GM12878 (cell line): Measurements from ENCODE around the gene ADAMTSL1. TPM values are rescaled to one million over a fixed set of nuclear protein-coding genes. Genes with fewer than 3 reads are reported as not detected.

Source experiments
- ATAC-seq: fragments of 200-7000 bp; cut with Tn5 transposase; 3 replicates; pipeline ENCODE4 v1.9.1; 2020; ENCODE audit warnings: mild to moderate bottlenecking, moderate library complexity
- BruUV-seq: library from RNA; stranded (reverse); fragments of 400-500 nt; replicated peaks from 2 replicates; lab custom pipeline; 2021; lab: Mats Ljungman, UMichigan
- CTCF ChIA-PET: fragments of 300-600 bp; sonication (Branson Sonifier 250); formaldehyde crosslinking; extraction: SDS; loops from one replicate; lab custom pipeline; 2021; ENCODE audit warnings: inconsistent platforms; lab: Yijun Ruan, JAX
- POLR2A ChIA-PET: fragments of 350-600 bp; formaldehyde crosslinking; extraction: SDS; loops from one replicate; lab custom pipeline; 2021; ENCODE audit warnings: inconsistent platforms; lab: Charles Lee
- RAD21 ChIA-PET: fragments of 300-600 bp; sonication (Branson Sonifier 250); formaldehyde crosslinking; loops from one replicate; lab custom pipeline; 2023; ENCODE audit warnings: antibody characterized with exemption; ENCODE audit not compliant: unreplicated experiment; lab: Charles Lee
- SMC1A ChIA-PET: fragments of 300-600 bp; sonication (Branson Sonifier 250); formaldehyde crosslinking; loops from one replicate; lab custom pipeline; 2023; ENCODE audit not compliant: unreplicated experiment, uncharacterized antibody; lab: Charles Lee
- DNase-seq: peaks from one replicate; pipeline ENCODE4 v3.0.0-alpha.2; 2011; ENCODE audit warnings: low read depth, low spot score
- FAIRE-seq: peaks from 3 replicates; lab custom pipeline; 2011; peaks lifted over from hg19 to GRCh38; lab: Jason Lieb, UNC
- H2AFZ ChIP-seq: 2 replicates; pipeline ENCODE4 v1.6.0; 2011; ENCODE audit warnings: low read depth, low read length, control low read depth; ENCODE audit not compliant: control insufficient read depth
- H3K27ac ChIP-seq: 2 replicates; pipeline ENCODE4 v1.5.1; 2011; ENCODE audit warnings: control low read depth; ENCODE audit not compliant: control insufficient read depth, insufficient read depth
- H3K27me3 ChIP-seq, 2 experiments: replicated peaks in 1 of 2; 2 replicates each; pipeline versions ENCODE4 v1.6.0 to v1.6.1; 2011; ENCODE audit warnings: low read length in 1 of 2; ENCODE audit not compliant: control insufficient read depth in 2 of 2, insufficient read depth in 2 of 2
- H3K36me3 ChIP-seq, 2 experiments: 2 replicates each; pipeline ENCODE4 v1.5.1; 2011; ENCODE audit warnings: low read length in 1 of 2; ENCODE audit not compliant: control insufficient read depth in 2 of 2, insufficient read depth in 2 of 2
- H3K4me1 ChIP-seq: 2 replicates; pipeline ENCODE4 v1.6.1; 2011; ENCODE audit warnings: mild to moderate bottlenecking, low read length, moderate library complexity, mixed read lengths; ENCODE audit not compliant: control insufficient read depth, insufficient read depth
- H3K4me2 ChIP-seq: 2 replicates; pipeline ENCODE4 v1.6.0; 2011; ENCODE audit warnings: control low read depth; ENCODE audit not compliant: control insufficient read depth, insufficient read depth
- H3K4me3 ChIP-seq: fragments of 200-600 bp; sonication (generic); 2 replicates; pipeline ENCODE4 v1.5.1; 2016
- H3K79me2 ChIP-seq: 2 replicates; pipeline ENCODE4 v1.6.0; 2011; ENCODE audit warnings: low read length; ENCODE audit not compliant: control insufficient read depth, insufficient read depth
- H3K9ac ChIP-seq: 2 replicates; pipeline ENCODE4 v1.8.0; 2011; ENCODE audit warnings: low read length, control low read depth, mixed read lengths; ENCODE audit not compliant: control insufficient read depth, insufficient read depth
- H3K9me3 ChIP-seq: replicated peaks from 3 replicates; pipeline ENCODE4 v1.5.1; 2011; ENCODE audit warnings: mild to moderate bottlenecking, low read length; ENCODE audit not compliant: control insufficient read depth, insufficient read depth
- H4K20me1 ChIP-seq: 2 replicates; pipeline ENCODE4 v1.6.0; 2011; ENCODE audit not compliant: control insufficient read depth, insufficient read depth
- ASH2L ChIP-seq: fragments of 300-600, 200-600 bp; sonication (generic); IDR thresholded peaks from 2 replicates; pipeline ENCODE4 v1.6.1; 2017; ENCODE audit warnings: low read depth, mild to moderate bottlenecking, borderline replicate concordance
- CREM ChIP-seq: IDR thresholded peaks from 2 replicates; pipeline ENCODE4 v1.6.1; 2014; ENCODE audit warnings: antibody characterized with exemption, low read depth
- EGR1 ChIP-seq, 2 experiments: IDR thresholded peaks; 1 replicate in 1 of 2; 2 replicates in 1 of 2; pipeline ENCODE4 v1.6.1; 2011 to 2012; ENCODE audit warnings: low read depth in 2 of 2, low read length in 2 of 2, borderline replicate concordance in 1 of 2, mild to moderate bottlenecking in 1 of 2, moderate library complexity in 1 of 2
- GABPA ChIP-seq: IDR thresholded peaks from 2 replicates; pipeline ENCODE4 v1.6.1; 2014; ENCODE audit warnings: antibody characterized with exemption, low read depth, mild to moderate bottlenecking, inconsistent platforms
- JUNB ChIP-seq: IDR thresholded peaks from 2 replicates; pipeline ENCODE4 v1.6.1; 2016; ENCODE audit warnings: antibody characterized with exemption, mild to moderate bottlenecking
- NFIC ChIP-seq: IDR thresholded peaks from 2 replicates; pipeline ENCODE4 v1.6.1; 2012; ENCODE audit warnings: low read depth, mild to moderate bottlenecking, inconsistent platforms, low read length, moderate library complexity
- NR2C2 ChIP-seq: IDR thresholded peaks from 2 replicates; pipeline ENCODE4 v1.6.1; 2011; ENCODE audit warnings: borderline replicate concordance, low read depth; ENCODE audit not compliant: control insufficient read depth, insufficient read length
- RFX5 ChIP-seq: IDR thresholded peaks from 2 replicates; pipeline ENCODE4 v1.6.1; 2011; ENCODE audit warnings: low read depth, low read length, improper control_type of control experiment
- SREBF2 ChIP-seq: IDR thresholded peaks from 2 replicates; pipeline ENCODE4 v1.6.1; 2012; ENCODE audit warnings: mild to moderate bottlenecking, low read length
- STAT1 ChIP-seq: fragments of 450-650 bp; conservative IDR thresholded peaks from 2 replicates; pipeline ENCODE4 v1.6.1; 2014; ENCODE audit warnings: antibody characterized with exemption, mild to moderate bottlenecking
- SUPT20H ChIP-seq: IDR thresholded peaks from 2 replicates; pipeline ENCODE4 v1.6.1; 2011; ENCODE audit warnings: low read depth, mild to moderate bottlenecking, low read length, moderate library complexity, borderline replicate concordance; ENCODE audit not compliant: control insufficient read depth
- SUZ12 ChIP-seq: fragments of 200-600 bp; sonication (generic); IDR thresholded peaks from one replicate; pipeline ENCODE4 v1.6.1; 2018; ENCODE audit warnings: antibody characterized with exemption, mild to moderate bottlenecking; ENCODE audit not compliant: unreplicated experiment
- TARDBP ChIP-seq: IDR thresholded peaks from 2 replicates; pipeline ENCODE4 v1.6.1; 2016; ENCODE audit warnings: borderline replicate concordance
- TCF12 ChIP-seq: IDR thresholded peaks from 2 replicates; pipeline ENCODE4 v1.6.1; 2011; ENCODE audit warnings: low read depth, mild to moderate bottlenecking, low read length
- ZNF24 ChIP-seq: fragments of 450-650 bp; IDR thresholded peaks from 2 replicates; pipeline ENCODE4 v1.6.1; 2017; ENCODE audit warnings: antibody characterized with exemption, mild to moderate bottlenecking
- ZNF274 ChIP-seq: IDR thresholded peaks from one replicate; pipeline ENCODE4 v1.8.0; 2011; ENCODE audit not compliant: insufficient read length, insufficient read depth
- WGBS: methylation state at CpG from one replicate; pipeline ENCODE4 v1.1.6; 2016; ENCODE audit warnings: low lambda C conversion rate; ENCODE audit not compliant: insufficient replicate concordance, insufficient coverage; ENCODE audit errors: missing lambda C conversion rate; 5-methylcytosine and 5-hydroxymethylcytosine counted together
- in situ Hi-C: fragments of 300-500 bp; cut with MboI; formaldehyde crosslinking; loops from 9 replicates; pipeline ENCODE4 v1.14.3; 2018; ENCODE audit warnings: mixed read lengths
- intact Hi-C: fragments of 100-400 bp; cut with micrococcal nuclease; formaldehyde crosslinking; loops from one replicate; pipeline ENCODE4 v1.14.2; 2022; ENCODE audit not compliant: unreplicated experiment
- polyA plus RNA-seq, 11 experiments: library from polyadenylated mRNA; depleted of rRNA in 4 of 11; unstranded in 6 of 11; stranded (reverse) in 5 of 11; fragments of >200 nt; fragmentation: Nextera tagmentation in 4 of 11; fragmentation: Illumina TruSeq in 1 of 11; extraction: Ambion mirVana in 4 of 11; extraction: Trizol in 1 of 11; gene quantifications; 1 replicate in 1 of 11; 2 replicates in 10 of 11; pipeline versions ENCODE4 v1.2.1 to v1.2.3, GENCODE V29; 2011 to 2016; ENCODE audit warnings: inconsistent platforms in 2 of 11, missing spikeins in 2 of 11, low read depth in 1 of 11
- total RNA-seq, 4 experiments: library from RNA; depleted of rRNA in 3 of 4; stranded (reverse); fragments of >200 nt in 3 of 4; fragmentation: Illumina TruSeq in 1 of 4; extraction: Trizol in 1 of 4; gene quantifications; 2 replicates each; pipeline versions ENCODE4 v1.2.1 to v1.2.3, GENCODE V29; 2013 to 2021
- TF ChIP-seq, protein P1 (sequence below): fragments of 450-650 bp; IDR thresholded peaks from 2 replicates; pipeline ENCODE4 v1.6.1; 2018; ENCODE audit warnings: mild to moderate bottlenecking, low read depth, moderate library complexity; ENCODE audit not compliant: partially characterized antibody
- TF ChIP-seq, protein P2 (sequence below): IDR thresholded peaks from 2 replicates; pipeline ENCODE4 v1.6.1; 2011; ENCODE audit warnings: borderline replicate concordance, low read depth, mild to moderate bottlenecking, moderate library complexity, low read length; ENCODE audit not compliant: insufficient read depth, poor library complexity, severe bottlenecking
- TF ChIP-seq, protein P3 (sequence below): fragments of 450-650 bp; IDR thresholded peaks from 2 replicates; pipeline ENCODE4 v1.6.1; 2018; ENCODE audit warnings: borderline replicate concordance, mild to moderate bottlenecking; ENCODE audit not compliant: partially characterized antibody

The ADAMTSL1 gene
- total and polyA plus RNA-seq, 10 of the 15 experiments (the other 5 are each of a cell fraction or from before 2014, with no cell fraction given) = 0.01 to 0.10 (median 0.07) TPM; not detected in 6

DNA sequence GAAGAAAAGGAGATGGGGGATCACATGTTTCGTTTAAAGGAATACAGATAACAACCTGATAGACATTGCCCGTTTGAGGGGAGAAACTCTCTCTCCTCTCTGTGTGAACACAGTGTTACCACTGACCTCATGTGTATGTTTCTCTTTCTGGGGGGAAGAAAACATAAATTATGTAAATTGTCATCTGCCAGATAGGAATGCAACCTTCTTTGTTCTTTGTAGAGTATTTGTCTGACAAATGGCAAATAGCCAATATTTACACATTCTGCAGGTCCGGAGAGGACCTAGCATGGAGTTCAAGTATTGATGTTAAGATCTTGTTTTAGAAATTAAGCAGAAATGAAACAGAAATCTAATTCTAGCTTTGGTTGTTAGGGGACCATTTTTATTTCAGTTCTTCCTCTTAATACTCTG, 282.8 kb downstream of the ADAMTSL1 start:
- SMC1A ChIA-PET = interaction anchor here (0.7 to 0.9 kb wide), 2 partner anchors 9 to 42 kb away, joined by 3 to 4 read pairs; no protein-coding TSS in a partner anchor
- 19% methylated on average over 3 of the region's 3 CpGs for WGBS
- peak; percentile 7 for DNase-seq
- CTCF ChIA-PET = interaction anchor here (0.8 kb wide), 1 partner anchor 264 kb away, joined by 4 read pairs; no protein-coding TSS in a partner anchor
- in situ Hi-C loops = no loop called here
- Histone ChIP-seq H3K4me3 (no peak overlapping the region), H2AFZ (peak overlapping the region; percentile 52), H3K9ac (no peak overlapping the region), H3K4me2 (peak overlapping the region; percentile 4; the same call in 1 of the 2 replicates), H3K27me3 (no peaks in the 10 kb centered on the region), H3K27ac (no peak overlapping the region), H3K9me3 (no peaks in the 10 kb centered on the region), H3K79me2 (no peaks in the 10 kb centered on the region), H3K4me1 (no peaks in the 10 kb centered on the region), H3K36me3 (no peaks in the 10 kb centered on the region), H4K20me1 (no peaks in the 10 kb centered on the region)
- FAIRE-seq = no peak
- RAD21 ChIA-PET = no interaction called here
- BruUV-seq = no TSS peak
- ATAC-seq = peak; percentile 23; the same call in 1 of the 3 replicates
- POLR2A ChIA-PET = interaction anchor here (2.2 kb wide), 1 partner anchor 12 kb away, joined by 8 read pairs; no protein-coding TSS in a partner anchor
- intact Hi-C loops = no loop called here
- TF ChIP-seq, protein P1, sequence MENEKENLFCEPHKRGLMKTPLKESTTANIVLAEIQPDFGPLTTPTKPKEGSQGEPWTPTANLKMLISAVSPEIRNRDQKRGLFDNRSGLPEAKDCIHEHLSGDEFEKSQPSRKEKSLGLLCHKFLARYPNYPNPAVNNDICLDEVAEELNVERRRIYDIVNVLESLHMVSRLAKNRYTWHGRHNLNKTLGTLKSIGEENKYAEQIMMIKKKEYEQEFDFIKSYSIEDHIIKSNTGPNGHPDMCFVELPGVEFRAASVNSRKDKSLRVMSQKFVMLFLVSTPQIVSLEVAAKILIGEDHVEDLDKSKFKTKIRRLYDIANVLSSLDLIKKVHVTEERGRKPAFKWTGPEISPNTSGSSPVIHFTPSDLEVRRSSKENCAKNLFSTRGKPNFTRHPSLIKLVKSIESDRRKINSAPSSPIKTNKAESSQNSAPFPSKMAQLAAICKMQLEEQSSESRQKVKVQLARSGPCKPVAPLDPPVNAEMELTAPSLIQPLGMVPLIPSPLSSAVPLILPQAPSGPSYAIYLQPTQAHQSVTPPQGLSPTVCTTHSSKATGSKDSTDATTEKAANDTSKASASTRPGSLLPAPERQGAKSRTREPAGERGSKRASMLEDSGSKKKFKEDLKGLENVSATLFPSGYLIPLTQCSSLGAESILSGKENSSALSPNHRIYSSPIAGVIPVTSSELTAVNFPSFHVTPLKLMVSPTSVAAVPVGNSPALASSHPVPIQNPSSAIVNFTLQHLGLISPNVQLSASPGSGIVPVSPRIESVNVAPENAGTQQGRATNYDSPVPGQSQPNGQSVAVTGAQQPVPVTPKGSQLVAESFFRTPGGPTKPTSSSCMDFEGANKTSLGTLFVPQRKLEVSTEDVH = no peak
- no peak for TF ChIP-seq SUPT20H
- no peak for TF ChIP-seq ASH2L
- TF ChIP-seq ZNF24 = no peak
- TF ChIP-seq EGR1 (IDR thresholded peaks at IDR 0.05; ENCODE audit: borderline replicate concordance in 1 of 2, low read depth in 2 of 2, low read length in 2 of 2) = no peak
- TF ChIP-seq, protein P2, sequence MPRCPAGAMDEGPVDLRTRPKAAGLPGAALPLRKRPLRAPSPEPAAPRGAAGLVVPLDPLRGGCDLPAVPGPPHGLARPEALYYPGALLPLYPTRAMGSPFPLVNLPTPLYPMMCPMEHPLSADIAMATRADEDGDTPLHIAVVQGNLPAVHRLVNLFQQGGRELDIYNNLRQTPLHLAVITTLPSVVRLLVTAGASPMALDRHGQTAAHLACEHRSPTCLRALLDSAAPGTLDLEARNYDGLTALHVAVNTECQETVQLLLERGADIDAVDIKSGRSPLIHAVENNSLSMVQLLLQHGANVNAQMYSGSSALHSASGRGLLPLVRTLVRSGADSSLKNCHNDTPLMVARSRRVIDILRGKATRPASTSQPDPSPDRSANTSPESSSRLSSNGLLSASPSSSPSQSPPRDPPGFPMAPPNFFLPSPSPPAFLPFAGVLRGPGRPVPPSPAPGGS = no peak
- TF ChIP-seq RFX5 = no peak
- TF ChIP-seq, protein P3, sequence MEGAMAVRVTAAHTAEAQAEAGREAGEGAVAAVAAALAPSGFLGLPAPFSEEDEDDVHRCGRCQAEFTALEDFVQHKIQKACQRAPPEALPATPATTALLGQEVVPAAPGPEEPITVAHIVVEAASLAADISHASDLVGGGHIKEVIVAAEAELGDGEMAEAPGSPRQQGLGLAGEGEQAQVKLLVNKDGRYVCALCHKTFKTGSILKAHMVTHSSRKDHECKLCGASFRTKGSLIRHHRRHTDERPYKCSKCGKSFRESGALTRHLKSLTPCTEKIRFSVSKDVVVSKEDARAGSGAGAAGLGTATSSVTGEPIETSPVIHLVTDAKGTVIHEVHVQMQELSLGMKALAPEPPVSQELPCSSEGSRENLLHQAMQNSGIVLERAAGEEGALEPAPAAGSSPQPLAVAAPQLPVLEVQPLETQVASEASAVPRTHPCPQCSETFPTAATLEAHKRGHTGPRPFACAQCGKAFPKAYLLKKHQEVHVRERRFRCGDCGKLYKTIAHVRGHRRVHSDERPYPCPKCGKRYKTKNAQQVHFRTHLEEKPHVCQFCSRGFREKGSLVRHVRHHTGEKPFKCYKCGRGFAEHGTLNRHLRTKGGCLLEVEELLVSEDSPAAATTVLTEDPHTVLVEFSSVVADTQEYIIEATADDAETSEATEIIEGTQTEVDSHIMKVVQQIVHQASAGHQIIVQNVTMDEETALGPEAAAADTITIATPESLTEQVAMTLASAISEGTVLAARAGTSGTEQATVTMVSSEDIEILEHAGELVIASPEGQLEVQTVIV = no peak
- no peak for TF ChIP-seq SREBF2
- no peak for TF ChIP-seq STAT1
- no peak for TF ChIP-seq NR2C2
- no peak for TF ChIP-seq CREM
- no peak for TF ChIP-seq JUNB
- no peak for TF ChIP-seq NFIC
- no peak for TF ChIP-seq GABPA
- TF ChIP-seq ZNF274 = no peak
- TF ChIP-seq TARDBP = no peak
- TF ChIP-seq SUZ12 = no peak
- TF ChIP-seq TCF12 = no peak
